Measurements from ENCODE around the gene PIK3AP1. TPM values are rescaled to one million over a fixed set of nuclear protein-coding genes. Genes with fewer than 3 reads are reported as not detected.

PIK3AP1 gene
- polyA plus RNA-seq, 1 of the 3 experiments (the other 2 are of a cell fraction) = 0.07 TPM

- Histone ChIP-seq H4K20me1 (ENCODE audit: insufficient read depth) (no peaks in the 10 kb centered on the region), H3K36me3 (replicated peaks in 1 of 2; ENCODE audit: control insufficient read depth in 1 of 2, insufficient read depth in 2 of 2, low read length in 1 of 2) (no peaks in the 10 kb centered on the region), H3K4me2 (no peak overlapping the region), H3K27ac (ENCODE audit: low read depth in 2 of 2, low read length in 1 of 2) (no peak overlapping the region), H3K9ac (no peak overlapping the region), H3F3A (replicated peaks; ENCODE audit: insufficient read depth) (peaks cover 6% of the 10 kb centered on the region), H3K9me3 (no peaks in the 10 kb centered on the region), H3K4me1 (ENCODE audit: control insufficient read depth in 1 of 2, insufficient read depth in 2 of 2, low read depth in 1 of 2, low read length in 1 of 2) (0 out of 4 replicates have a peak, but pooled peaks cover 0 to 4% of the 10 kb centered on the region in 2 experiments), H2AFZ (ENCODE audit: low read depth) (no peak overlapping the region), H3K27me3 (ENCODE audit: insufficient read depth) (peaks cover 4% of the 10 kb centered on the region; the same call in 1 of the 2 replicates), H3K4me3 (ENCODE audit: low read depth in 2 of 2, low read length in 1 of 2) (no peak overlapping the region), H3K9me2 (no peaks in the 10 kb centered on the region), H3K79me2 (ENCODE audit: insufficient read depth) (no peaks in the 10 kb centered on the region)
- ChIA-PET POLR2A (no interaction called here), CTCF (interaction anchor here (1.0 to 1.6 kb wide), 3 partner anchors 12 to 24 kb away, joined by 3 to 5 read pairs (median 5); no protein-coding TSS in a partner anchor)
- TF ChIP-seq RAD21 (IDR thresholded peaks at IDR 0.05; ENCODE audit: low read length) = no peak
- TF ChIP-seq RCOR1 (IDR thresholded peaks at IDR 0.05; ENCODE audit: low read length) = no peak
- no peak for TF ChIP-seq RXRA (IDR thresholded peaks at IDR 0.05; ENCODE audit: borderline replicate concordance, low read depth)
- TF ChIP-seq TAF1 (IDR thresholded peaks at IDR 0.05; ENCODE audit: borderline replicate concordance, low read depth, low read length) = no peak
- TF ChIP-seq JUND (IDR thresholded peaks at IDR 0.05) = no peak
- no peak for TF ChIP-seq TEAD4 (IDR thresholded peaks at IDR 0.05; ENCODE audit: borderline replicate concordance, insufficient read depth)
- TF ChIP-seq FOSL2 (IDR thresholded peaks at IDR 0.05; ENCODE audit: borderline replicate concordance, low read depth) = no peak
- no peak for TF ChIP-seq MXI1 (IDR thresholded peaks at IDR 0.05; ENCODE audit: low read depth, low read length)
- no peak for TF ChIP-seq IRF3 (IDR thresholded peaks at IDR 0.05; ENCODE audit: low read depth, low read length)
- no peak for TF ChIP-seq POLR2AphosphoS5 (IDR thresholded peaks at IDR 0.05; ENCODE audit: low read depth, low read length)
- TF ChIP-seq USF1 (IDR thresholded peaks at IDR 0.05; ENCODE audit: borderline replicate concordance, low read depth) = no peak
- no peak for TF ChIP-seq CTCF (IDR thresholded peaks at IDR 0.05)
- no peak for TF ChIP-seq SIN3A (IDR thresholded peaks at IDR 0.05; ENCODE audit: borderline replicate concordance, low read depth, low read length)
- TF ChIP-seq ZBTB33 (IDR thresholded peaks at IDR 0.05; ENCODE audit: borderline replicate concordance, low read depth) = no peak
- no peak for TF ChIP-seq MEF2A (IDR thresholded peaks at IDR 0.05; ENCODE audit: borderline replicate concordance, low read depth)
- TF ChIP-seq NRF1 (IDR thresholded peaks at IDR 0.05; ENCODE audit: low read depth, low read length) = no peak
- no peak for DNase-seq
Observed at GRCh38 chr10:96663797-96664196, 56.5 kb downstream of the PIK3AP1 start.
